BE2C (cell line): ENCODE data around the gene SMIM13.

Experiments
- DNase-seq: peaks from one replicate; pipeline ENCODE4 v3.0.0-alpha.2; 2020
- H3K27me3 ChIP-seq: fragments of 250-450 bp; sonication (Bioruptor Pico); 2 replicates; pipeline ENCODE4 v1.5.1; 2020; ENCODE audit warnings: mild to moderate bottlenecking
- H3K36me3 ChIP-seq: fragments of 250-450 bp; sonication (Bioruptor Pico); 2 replicates; pipeline ENCODE4 v1.5.1; 2020; ENCODE audit warnings: mild to moderate bottlenecking
- H3K4me1 ChIP-seq: fragments of 250-450 bp; sonication (Bioruptor Pico); 2 replicates; pipeline ENCODE4 v1.5.1; 2020
- H3K4me3 ChIP-seq: 2 replicates; pipeline ENCODE4 v1.5.1; 2011; ENCODE audit warnings: low read depth, low read length
- H3K9me3 ChIP-seq: fragments of 250-450 bp; sonication (Bioruptor Pico); 2 replicates; pipeline ENCODE4 v1.5.1; 2020
- CTCF ChIP-seq: IDR thresholded peaks from 2 replicates; pipeline ENCODE4 v1.5.1; 2012; ENCODE audit warnings: mild to moderate bottlenecking, low read depth, low read length

SMIM13 gene

GRCh38 chr6:11146117-11146826 is 52.6 kb downstream of the SMIM13 start:
- H3K36me3 ChIP-seq: no peaks in the 10 kb centered on the region
- no peak for DNase-seq
- no peaks in the 10 kb centered on the region for H3K27me3 ChIP-seq
- H3K9me3 ChIP-seq: no peaks in the 10 kb centered on the region
- no peaks in the 10 kb centered on the region for H3K4me1 ChIP-seq
- no peak overlapping the region for H3K4me3 ChIP-seq
- no peak for TF ChIP-seq CTCF

GRCh38 chr6:11149551-11149950 is 55.9 kb downstream of the SMIM13 start:
- Histone ChIP-seq H3K4me3 (no peak overlapping the region), H3K4me1 (no peaks in the 10 kb centered on the region), H3K36me3 (no peaks in the 10 kb centered on the region), H3K9me3 (no peaks in the 10 kb centered on the region), H3K27me3 (no peaks in the 10 kb centered on the region)
- TF ChIP-seq CTCF: no peak
- no peak for DNase-seq

GRCh38 chr6:11151488-11151887 is 57.9 kb downstream of the SMIM13 start:
- H3K9me3 ChIP-seq: no peaks in the 10 kb centered on the region
- no peak for DNase-seq
- no peak for TF ChIP-seq CTCF
- H3K4me1 ChIP-seq: no peaks in the 10 kb centered on the region
- H3K36me3 ChIP-seq: no peaks in the 10 kb centered on the region
- no peaks in the 10 kb centered on the region; the same call in 1 of the 2 replicates for H3K27me3 ChIP-seq
- H3K4me3 ChIP-seq: no peak overlapping the region

- DNase-seq: no peak
- Histone ChIP-seq H3K9me3 (no peaks in the 10 kb centered on the region), H3K36me3 (no peaks in the 10 kb centered on the region), H3K4me1 (no peaks in the 10 kb centered on the region), H3K4me3 (no peak overlapping the region), H3K27me3 (no peaks in the 10 kb centered on the region; the same call in 1 of the 2 replicates)
- no peak for TF ChIP-seq CTCF
Observed at GRCh38 chr6:11152581-11152980, 58.9 kb downstream of the SMIM13 start.

- Histone ChIP-seq H3K4me1 (no peaks in the 10 kb centered on the region), H3K4me3 (no peak overlapping the region), H3K27me3 (no peaks in the 10 kb centered on the region; the same call in 1 of the 2 replicates), H3K9me3 (no peaks in the 10 kb centered on the region), H3K36me3 (no peaks in the 10 kb centered on the region)
- no peak for TF ChIP-seq CTCF
- no peak for DNase-seq
Observed at GRCh38 chr6:11153447-11153846, 59.8 kb downstream of the SMIM13 start.

GRCh38 chr6:11155589-11155988 is 62.0 kb downstream of the SMIM13 start:
- DNase-seq: no peak
- Histone ChIP-seq H3K4me1 (no peaks in the 10 kb centered on the region), H3K36me3 (no peaks in the 10 kb centered on the region), H3K9me3 (no peaks in the 10 kb centered on the region), H3K27me3 (no peaks in the 10 kb centered on the region; the same call in 1 of the 2 replicates), H3K4me3 (no peak overlapping the region)
- TF ChIP-seq CTCF: no peak
